Measurements from ENCODE around the gene RCAN2. TPM values are rescaled to one million over a fixed set of nuclear protein-coding genes. Genes with fewer than 3 reads are reported as not detected.

Gene RCAN2
- total and polyA plus RNA-seq, 2 experiments from 2014 or later: 6.0 to 9.3 TPM

DNA sequence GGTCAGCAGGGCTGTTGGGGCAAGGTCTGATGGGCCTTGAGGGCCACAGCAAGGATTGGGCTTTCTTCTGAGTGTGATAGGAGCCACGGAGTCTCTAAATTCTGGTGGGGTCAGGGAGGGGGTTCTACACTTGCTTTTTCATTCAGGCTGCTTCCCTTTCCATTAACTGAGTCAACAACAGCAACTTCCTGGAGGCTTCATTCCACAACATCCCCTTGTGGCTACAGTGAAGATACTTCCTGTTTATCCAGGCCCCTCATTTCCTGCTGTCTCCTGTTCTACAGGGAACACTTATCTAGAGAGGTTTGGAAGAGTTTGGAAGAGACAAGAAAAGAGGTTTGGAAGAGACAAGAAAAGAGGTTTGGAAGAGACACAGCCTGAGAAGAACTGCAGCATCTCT, 175.7 kb downstream of the RCAN2 start (continued):
- TF ChIP-seq, protein P1, sequence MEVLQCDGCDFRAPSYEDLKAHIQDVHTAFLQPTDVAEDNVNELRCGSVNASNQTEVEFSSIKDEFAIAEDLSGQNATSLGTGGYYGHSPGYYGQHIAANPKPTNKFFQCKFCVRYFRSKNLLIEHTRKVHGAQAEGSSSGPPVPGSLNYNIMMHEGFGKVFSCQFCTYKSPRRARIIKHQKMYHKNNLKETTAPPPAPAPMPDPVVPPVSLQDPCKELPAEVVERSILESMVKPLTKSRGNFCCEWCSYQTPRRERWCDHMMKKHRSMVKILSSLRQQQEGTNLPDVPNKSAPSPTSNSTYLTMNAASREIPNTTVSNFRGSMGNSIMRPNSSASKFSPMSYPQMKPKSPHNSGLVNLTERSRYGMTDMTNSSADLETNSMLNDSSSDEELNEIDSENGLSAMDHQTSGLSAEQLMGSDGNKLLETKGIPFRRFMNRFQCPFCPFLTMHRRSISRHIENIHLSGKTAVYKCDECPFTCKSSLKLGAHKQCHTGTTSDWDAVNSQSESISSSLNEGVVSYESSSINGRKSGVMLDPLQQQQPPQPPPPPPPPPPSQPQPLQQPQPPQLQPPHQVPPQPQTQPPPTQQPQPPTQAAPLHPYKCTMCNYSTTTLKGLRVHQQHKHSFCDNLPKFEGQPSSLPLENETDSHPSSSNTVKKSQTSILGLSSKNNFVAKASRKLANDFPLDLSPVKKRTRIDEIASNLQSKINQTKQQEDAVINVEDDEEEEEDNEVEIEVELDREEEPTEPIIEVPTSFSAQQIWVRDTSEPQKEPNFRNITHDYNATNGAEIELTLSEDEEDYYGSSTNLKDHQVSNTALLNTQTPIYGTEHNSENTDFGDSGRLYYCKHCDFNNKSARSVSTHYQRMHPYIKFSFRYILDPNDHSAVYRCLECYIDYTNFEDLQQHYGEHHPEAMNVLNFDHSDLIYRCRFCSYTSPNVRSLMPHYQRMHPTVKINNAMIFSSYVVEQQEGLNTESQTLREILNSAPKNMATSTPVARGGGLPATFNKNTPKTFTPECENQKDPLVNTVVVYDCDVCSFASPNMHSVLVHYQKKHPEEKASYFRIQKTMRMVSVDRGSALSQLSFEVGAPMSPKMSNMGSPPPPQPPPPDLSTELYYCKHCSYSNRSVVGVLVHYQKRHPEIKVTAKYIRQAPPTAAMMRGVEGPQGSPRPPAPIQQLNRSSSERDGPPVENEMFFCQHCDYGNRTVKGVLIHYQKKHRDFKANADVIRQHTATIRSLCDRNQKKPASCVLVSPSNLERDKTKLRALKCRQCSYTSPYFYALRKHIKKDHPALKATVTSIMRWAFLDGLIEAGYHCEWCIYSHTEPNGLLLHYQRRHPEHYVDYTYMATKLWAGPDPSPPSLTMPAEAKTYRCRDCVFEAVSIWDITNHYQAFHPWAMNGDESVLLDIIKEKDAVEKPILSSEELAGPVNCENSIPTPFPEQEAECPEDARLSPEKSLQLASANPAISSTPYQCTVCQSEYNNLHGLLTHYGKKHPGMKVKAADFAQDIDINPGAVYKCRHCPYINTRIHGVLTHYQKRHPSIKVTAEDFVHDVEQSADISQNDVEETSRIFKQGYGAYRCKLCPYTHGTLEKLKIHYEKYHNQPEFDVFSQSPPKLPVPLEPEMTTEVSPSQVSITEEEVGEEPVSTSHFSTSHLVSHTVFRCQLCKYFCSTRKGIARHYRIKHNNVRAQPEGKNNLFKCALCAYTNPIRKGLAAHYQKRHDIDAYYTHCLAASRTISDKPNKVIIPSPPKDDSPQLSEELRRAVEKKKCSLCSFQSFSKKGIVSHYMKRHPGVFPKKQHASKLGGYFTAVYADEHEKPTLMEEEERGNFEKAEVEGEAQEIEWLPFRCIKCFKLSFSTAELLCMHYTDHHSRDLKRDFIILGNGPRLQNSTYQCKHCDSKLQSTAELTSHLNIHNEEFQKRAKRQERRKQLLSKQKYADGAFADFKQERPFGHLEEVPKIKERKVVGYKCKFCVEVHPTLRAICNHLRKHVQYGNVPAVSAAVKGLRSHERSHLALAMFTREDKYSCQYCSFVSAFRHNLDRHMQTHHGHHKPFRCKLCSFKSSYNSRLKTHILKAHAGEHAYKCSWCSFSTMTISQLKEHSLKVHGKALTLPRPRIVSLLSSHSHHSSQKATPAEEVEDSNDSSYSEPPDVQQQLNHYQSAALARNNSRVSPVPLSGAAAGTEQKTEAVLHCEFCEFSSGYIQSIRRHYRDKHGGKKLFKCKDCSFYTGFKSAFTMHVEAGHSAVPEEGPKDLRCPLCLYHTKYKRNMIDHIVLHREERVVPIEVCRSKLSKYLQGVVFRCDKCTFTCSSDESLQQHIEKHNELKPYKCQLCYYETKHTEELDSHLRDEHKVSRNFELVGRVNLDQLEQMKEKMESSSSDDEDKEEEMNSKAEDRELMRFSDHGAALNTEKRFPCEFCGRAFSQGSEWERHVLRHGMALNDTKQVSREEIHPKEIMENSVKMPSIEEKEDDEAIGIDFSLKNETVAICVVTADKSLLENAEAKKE (CRISPR knock-in tag; IDR thresholded peaks at IDR 0.05): no peak

DNA sequence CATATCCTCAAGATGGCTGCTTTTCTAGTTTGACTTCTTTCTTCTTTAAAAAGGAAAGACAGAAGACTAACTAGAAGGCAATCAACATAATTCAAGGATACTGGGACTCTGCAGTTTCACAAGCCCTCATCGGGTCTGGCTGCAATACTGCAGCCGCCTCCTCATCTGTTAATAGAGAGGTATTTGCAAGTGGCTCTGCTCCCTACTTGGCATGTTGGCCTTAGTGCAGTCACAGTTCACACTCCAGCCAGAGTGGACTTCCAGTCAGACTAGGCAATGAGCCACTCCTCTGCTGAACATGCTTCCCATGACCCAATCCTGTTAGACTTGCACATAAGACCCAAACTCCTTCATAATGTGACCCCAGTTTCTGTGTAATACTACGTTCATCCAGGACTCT, 178.6 kb downstream of the RCAN2 start:
- H3K4me2 ChIP-seq: no peak overlapping the region
- no peaks in the 10 kb centered on the region for H3K27me3 Mint-ChIP-seq (ENCODE audit: insufficient read depth, low read depth, poor library complexity)
- no peaks in the 10 kb centered on the region for H3K79me2 ChIP-seq (replicated peaks; ENCODE audit: insufficient read depth)
- H3K9me3 Mint-ChIP-seq: no peaks in the 10 kb centered on the region
- no peaks in the 10 kb centered on the region for H3K36me3 ChIP-seq (ENCODE audit: insufficient read depth)
- no peak overlapping the region for H3K27ac ChIP-seq (ENCODE audit: low read depth)
- H4K20me1 ChIP-seq (replicated peaks; ENCODE audit: insufficient read depth): no peaks in the 10 kb centered on the region
- no peaks in the 10 kb centered on the region for H3K4me1 ChIP-seq (ENCODE audit: insufficient read depth)
- no peak for DNase-seq (ENCODE audit: low spot score)
- H3K27me3 ChIP-seq (ENCODE audit: insufficient read depth): no peaks in the 10 kb centered on the region
- peaks cover 7% of the 10 kb centered on the region for H3K4me1 Mint-ChIP-seq
- H3K27ac Mint-ChIP-seq: no peak overlapping the region
- no peaks in the 10 kb centered on the region for H3K36me3 Mint-ChIP-seq (ENCODE audit: low read depth)
- no peak overlapping the region for H3K4me3 Mint-ChIP-seq
- no peak overlapping the region for H3K4me3 ChIP-seq
- H3F3A ChIP-seq (replicated peaks; ENCODE audit: low read depth): no peaks in the 10 kb centered on the region
- no peak for ATAC-seq
- H3K9me2 ChIP-seq (ENCODE audit: insufficient read depth): no peaks in the 10 kb centered on the region; the same call in 1 of the 2 replicates
- no peak overlapping the region for H2AFZ ChIP-seq
- no peak for TF ChIP-seq ZNF114 (CRISPR knock-in tag; IDR thresholded peaks at IDR 0.05)
- no peak for TF ChIP-seq POLR2AphosphoS5 (IDR thresholded peaks at IDR 0.05; ENCODE audit: low read depth)
- TF ChIP-seq NANOG (IDR thresholded peaks at IDR 0.05; ENCODE audit: borderline replicate concordance): no peak
- no peak for TF ChIP-seq JUNB (IDR thresholded peaks at IDR 0.05; ENCODE audit: unreplicated experiment)
- TF ChIP-seq STAT1 (IDR thresholded peaks at IDR 0.05; ENCODE audit: unreplicated experiment): no peak
- TF ChIP-seq, protein P1 (CRISPR knock-in tag; IDR thresholded peaks at IDR 0.05): no peak
- no peak for TF ChIP-seq CREB1 (CRISPR knock-in tag; IDR thresholded peaks at IDR 0.05; ENCODE audit: low read depth)
